Stimulated activated CD4-positive, alpha-beta T cell treated with anti-CD3 and anti-CD28 coated beads, TNF-alpha, amount 100 ng/mL, for 48 hours (primary cell): ENCODE measurements around the gene CSGALNACT2.
A peak's percentile ranks its signal among the peaks of the same experiment; 100 is the strongest.

Source experiments
- DNase-seq, 3 donors: peaks; one replicate each; pipeline ENCODE4 v3.0.0-alpha.2; 2020; ENCODE audit warnings: low read depth in 3 of 3

Gene CSGALNACT2

GRCh38 chr10:43186150-43186549 lies 47.9 kb downstream of the CSGALNACT2 start:
- DNase-seq: no peak

GRCh38 chr10:43187213-43187612 lies 49.0 kb downstream of the CSGALNACT2 start:
- no peak for DNase-seq

DNA sequence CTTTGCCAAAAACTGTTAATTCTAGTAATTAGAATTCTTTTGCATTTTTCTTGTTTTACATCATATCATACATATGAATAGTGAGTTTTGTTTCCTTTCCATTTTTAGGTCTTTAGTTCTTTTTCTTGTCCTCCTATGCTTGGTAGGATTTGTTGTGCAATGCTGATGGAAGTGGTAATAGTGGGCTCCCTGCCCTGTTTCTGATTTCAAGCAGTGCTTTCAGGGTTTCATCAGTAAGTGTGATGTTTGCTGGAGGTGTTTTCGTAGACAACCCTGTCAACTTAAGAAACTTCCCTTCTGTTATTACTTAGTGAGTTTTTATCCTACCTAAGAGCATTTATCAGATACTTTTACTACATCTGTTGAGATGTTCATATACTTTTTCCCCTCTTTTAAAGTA lies 50.5 kb downstream of the CSGALNACT2 start:
- DNase-seq: no peak

- no peak for DNase-seq
These were observed 52.0 kb downstream of the CSGALNACT2 start for GRCh38 chr10:43190289-43190688.

DNA sequence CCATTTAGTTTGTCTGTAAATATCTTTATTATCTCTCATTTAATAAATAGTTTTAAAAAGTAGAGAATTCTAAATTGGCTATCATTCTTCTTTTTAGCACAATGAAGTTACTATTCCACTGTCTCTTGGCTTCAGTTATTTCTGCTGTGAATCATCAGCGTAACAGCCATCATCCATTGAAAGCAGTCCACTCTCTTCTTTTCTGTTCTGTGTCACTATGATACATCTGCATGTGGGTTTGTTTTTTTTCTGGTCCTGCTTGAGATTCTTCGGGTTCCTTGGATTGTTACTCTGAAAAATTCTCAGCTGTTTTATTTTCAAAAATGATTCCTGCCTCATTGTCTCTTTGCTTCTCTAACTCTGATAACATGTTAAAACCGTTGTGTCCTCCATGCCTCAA lies 52.5 kb downstream of the CSGALNACT2 start:
- DNase-seq: no peak

DNA sequence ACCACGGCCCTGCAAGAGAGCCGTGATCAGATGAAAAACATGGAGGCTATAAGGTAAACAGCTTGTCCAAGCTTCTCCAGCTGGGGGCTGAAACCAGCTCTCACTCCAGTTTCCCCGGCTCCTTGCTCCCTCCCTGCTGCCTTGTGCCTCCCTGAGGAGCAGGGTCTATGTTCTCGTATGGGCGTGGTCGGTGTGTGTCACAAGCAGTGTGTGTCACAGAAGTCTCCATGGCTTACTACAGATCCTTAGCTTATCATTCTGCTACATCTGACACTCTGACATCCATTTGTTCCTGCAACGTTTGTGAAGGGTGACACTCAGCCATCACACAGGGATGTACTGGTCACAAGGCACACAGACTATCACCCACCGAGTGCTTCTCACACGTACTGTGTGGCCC lies 54.6 kb downstream of the CSGALNACT2 start:
- DNase-seq: no peak

GRCh38 chr10:43193496-43194080 lies 55.3 kb downstream of the CSGALNACT2 start:
- DNase-seq: no peak

- no peak for DNase-seq
These were observed 56.0 kb downstream of the CSGALNACT2 start for GRCh38 chr10:43194266-43194665.

GRCh38 chr10:43194859-43195258 lies 56.6 kb downstream of the CSGALNACT2 start:
- DNase-seq: no peak

GRCh38 chr10:43195557-43195956 lies 57.3 kb downstream of the CSGALNACT2 start:
- no peak for DNase-seq

GRCh38 chr10:43196131-43196980 lies 58.1 kb downstream of the CSGALNACT2 start:
- no peak for DNase-seq

- DNase-seq: no peak
These were observed 59.0 kb downstream of the CSGALNACT2 start for GRCh38 chr10:43196981-43197833.

- DNase-seq: peak in 1 of 3 donors; percentile 27
These were observed 59.8 kb downstream of the CSGALNACT2 start for GRCh38 chr10:43197834-43198681.

GRCh38 chr10:43198682-43199005 lies 60.4 kb downstream of the CSGALNACT2 start:
- DNase-seq: no peak

DNA sequence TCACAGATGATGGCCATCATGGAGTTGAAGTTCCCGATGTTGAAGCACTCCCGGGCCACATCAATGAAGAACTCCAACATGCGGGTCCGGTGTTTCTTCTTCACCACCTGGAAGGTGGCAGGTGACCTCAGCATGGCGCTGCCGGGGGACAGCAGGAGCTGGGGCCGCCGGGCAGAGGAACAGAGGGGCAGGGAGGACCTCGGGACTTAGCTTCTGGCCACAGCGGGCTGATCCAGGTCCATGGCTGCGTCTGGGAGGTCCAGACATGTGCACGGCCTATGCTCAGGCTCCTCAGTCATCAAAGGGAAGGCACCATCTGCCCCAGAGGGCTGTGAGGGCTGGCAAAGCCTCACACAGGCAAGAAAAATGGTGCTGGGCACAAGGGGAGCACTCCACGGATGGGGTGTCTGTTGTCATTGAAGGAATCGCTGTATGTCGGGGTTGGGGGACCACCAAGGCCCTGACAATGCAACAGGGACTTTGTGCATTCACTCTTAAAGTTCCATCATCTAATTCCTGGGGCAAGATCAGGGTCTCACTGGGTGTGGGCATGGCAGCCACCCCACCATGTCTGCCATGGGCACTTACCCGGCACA lies 60.9 kb downstream of the CSGALNACT2 start:
- no peak for DNase-seq

- no peak for DNase-seq
These were observed 61.7 kb downstream of the CSGALNACT2 start for GRCh38 chr10:43199684-43200537.

GRCh38 chr10:43200538-43201390 lies 62.5 kb downstream of the CSGALNACT2 start:
- no peak for DNase-seq

GRCh38 chr10:43201545-43202131 lies 63.4 kb downstream of the CSGALNACT2 start:
- DNase-seq: no peak

GRCh38 chr10:43202224-43202656 lies 64.0 kb downstream of the CSGALNACT2 start:
- peak in 2 of 3 donors; percentile 32 to 54 for DNase-seq
